ENCODE data around the gene SLC23A3.
A peak's percentile ranks its signal among the peaks of the same experiment; 100 is the strongest.
"Not testable (repeated sequence)": the region's sequence is repeated elsewhere in the genome, so short reads cannot be mapped to it uniquely, and the experiment has no call there.

Gene SLC23A3

DNA sequence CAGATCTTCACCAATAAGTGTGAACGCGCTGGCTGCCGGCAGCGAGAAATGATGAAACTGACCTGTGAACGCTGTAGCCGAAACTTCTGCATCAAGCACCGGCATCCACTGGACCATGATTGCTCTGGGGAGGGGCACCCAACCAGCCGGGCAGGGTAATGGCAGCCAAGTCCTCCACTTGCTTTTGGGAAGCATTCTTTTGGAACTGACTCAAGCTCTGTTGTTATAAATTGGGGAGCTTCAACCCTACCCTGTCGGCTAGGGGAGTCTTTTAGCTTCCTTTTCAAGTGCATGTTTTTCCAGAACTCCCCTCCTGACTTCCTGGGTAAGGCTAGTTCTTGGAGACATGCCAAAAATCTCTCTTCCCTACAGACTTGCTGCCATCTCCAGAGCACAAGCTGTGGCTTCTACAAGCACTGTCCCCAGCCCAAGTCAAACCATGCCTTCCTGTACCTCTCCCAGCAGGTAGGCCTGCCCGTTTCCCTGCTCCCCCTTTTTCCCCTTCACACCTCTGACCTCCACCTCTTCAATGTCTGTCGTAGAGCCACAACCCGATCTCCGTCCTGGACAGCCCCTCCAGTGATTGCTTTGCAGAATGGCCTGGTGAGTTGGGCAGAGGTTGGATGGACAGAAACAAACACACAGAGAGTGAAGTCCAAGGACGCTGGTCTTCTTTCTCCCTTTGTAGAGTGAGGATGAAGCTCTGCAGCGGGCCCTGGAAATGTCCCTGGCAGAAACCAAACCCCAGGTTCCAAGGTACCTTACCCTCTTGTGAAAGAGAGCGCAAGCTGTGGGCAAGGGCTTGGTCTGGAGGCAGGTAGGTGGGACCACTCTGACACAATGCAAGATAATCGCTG lies 38.3 kb upstream of the SLC23A3 start:
- peak overlapping the region; percentile 77 for H3K27ac ChIP-seq
- TF ChIP-seq, protein P1, sequence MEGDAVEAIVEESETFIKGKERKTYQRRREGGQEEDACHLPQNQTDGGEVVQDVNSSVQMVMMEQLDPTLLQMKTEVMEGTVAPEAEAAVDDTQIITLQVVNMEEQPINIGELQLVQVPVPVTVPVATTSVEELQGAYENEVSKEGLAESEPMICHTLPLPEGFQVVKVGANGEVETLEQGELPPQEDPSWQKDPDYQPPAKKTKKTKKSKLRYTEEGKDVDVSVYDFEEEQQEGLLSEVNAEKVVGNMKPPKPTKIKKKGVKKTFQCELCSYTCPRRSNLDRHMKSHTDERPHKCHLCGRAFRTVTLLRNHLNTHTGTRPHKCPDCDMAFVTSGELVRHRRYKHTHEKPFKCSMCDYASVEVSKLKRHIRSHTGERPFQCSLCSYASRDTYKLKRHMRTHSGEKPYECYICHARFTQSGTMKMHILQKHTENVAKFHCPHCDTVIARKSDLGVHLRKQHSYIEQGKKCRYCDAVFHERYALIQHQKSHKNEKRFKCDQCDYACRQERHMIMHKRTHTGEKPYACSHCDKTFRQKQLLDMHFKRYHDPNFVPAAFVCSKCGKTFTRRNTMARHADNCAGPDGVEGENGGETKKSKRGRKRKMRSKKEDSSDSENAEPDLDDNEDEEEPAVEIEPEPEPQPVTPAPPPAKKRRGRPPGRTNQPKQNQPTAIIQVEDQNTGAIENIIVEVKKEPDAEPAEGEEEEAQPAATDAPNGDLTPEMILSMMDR (conservative IDR thresholded peaks at IDR 0.05), result no peak
- TF ChIP-seq ZFX (IDR thresholded peaks at IDR 0.05), result no peak

DNA sequence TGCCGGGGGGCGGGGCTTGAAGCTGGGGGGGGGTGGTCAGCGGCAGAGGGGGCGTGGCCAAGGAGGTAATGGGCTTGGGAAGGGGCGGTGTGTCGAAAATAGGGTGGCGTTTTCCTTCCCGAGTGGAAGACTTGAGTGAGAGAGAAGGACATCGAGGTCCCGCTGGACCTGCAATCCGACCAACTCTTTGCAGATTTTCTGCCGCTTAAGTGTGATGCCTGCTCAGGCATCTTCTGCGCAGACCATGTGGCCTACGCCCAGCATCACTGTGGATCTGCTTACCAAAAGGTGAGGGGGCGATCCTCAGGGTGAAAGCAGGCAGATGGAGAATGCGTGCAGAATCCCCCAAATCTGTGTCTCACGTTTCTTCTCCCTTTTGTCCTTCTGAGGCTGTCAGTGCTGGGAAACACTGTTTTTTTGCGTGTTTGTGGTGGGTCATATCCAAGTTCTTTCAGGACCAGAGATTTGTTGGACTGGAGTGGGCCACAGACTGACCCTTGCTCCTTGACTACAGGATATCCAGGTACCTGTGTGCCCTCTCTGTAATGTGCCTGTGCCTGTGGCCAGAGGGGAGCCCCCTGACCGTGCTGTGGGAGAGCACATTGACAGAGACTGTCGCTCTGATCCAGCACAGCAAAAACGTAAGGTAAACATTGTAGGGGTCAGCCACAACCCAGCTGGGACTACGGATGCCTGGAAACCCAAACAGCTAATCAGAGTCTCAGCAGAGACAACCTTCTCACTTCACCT lies 37.5 kb upstream of the SLC23A3 start:
- peak overlapping the region; percentile 77 for H3K27ac ChIP-seq
- no peak for TF ChIP-seq ZFX (IDR thresholded peaks at IDR 0.05)
- TF ChIP-seq, protein P1 (conservative IDR thresholded peaks at IDR 0.05), result no peak

DNA sequence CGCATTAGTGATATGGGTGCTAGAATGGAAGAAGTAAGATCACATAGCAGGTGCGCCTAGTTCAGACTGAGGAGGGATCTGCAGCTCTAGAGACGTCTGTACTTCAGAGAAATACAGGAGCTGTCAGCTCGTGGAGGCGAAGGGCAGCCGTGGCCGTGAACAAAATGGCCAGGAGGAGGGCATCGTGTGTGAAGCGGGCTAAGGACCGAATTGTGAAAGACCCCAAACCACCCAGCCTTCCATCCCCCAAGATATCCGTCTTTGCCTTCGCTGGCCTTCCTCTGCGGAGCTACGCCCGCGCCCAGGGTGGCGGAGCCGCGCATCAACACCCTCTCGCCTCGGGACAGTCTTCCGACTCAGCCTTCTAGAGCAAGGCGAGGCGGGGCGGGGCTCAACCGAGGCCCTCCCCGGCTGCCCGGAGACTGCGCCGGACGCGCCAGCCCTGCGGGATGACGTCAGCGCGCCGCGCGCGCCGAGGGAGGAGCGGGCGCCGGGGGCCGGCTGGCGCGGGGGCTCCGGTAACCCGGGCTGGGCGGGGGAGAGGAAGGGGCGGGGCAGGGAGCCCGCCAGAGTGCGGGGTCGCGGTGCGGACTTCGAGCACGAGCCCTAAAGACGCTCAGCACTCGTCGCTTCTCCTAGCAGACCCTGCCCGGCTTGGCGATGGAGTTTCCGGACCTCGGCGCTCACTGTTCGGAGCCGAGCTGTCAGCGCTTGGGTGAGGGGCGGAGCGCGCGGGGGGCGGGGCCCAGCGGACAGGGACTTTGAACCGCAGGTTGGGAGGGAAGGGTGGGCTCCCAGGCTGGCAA lies 36.7 kb upstream of the SLC23A3 start, which contains the start of gene ZFAND2B:
TSS of gene ZFAND2B (plus strand) at position 455 of the 806 bp plus-strand sequence. CDS start at position 661, 206 bp downstream.
- H3K27ac ChIP-seq, result peak within 1 kb of the TSS; percentile 77

DNA sequence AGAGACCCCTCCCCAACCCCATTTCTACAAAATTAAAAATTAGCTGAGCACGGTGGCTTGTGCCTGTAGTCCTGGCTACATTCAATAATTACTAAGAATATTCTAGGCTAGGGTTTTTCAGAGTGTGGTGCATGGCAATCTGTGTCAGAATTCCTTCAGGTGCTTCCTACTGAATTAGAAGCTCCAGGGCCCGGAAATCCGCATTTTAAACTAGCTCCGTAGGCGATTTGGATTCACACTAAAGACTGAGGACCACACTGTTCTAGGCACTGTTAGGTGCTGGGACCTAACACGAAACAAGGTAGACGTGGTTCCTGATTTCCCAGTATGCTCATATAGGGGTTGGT lies 36.1 kb upstream of the SLC23A3 start:
- H3K27ac ChIP-seq, result peak overlapping the region; percentile 77
- TF ChIP-seq ZFX (IDR thresholded peaks at IDR 0.05), result no peak
- TF ChIP-seq, protein P1 (conservative IDR thresholded peaks at IDR 0.05), result no peak

More for the DNA sequence above, 36.7 kb upstream of the SLC23A3 start, which contains the start of gene ZFAND2B:
- no peak for TF ChIP-seq ZFX (IDR thresholded peaks at IDR 0.05)
- TF ChIP-seq, protein P1 (conservative IDR thresholded peaks at IDR 0.05), result no peak

DNA sequence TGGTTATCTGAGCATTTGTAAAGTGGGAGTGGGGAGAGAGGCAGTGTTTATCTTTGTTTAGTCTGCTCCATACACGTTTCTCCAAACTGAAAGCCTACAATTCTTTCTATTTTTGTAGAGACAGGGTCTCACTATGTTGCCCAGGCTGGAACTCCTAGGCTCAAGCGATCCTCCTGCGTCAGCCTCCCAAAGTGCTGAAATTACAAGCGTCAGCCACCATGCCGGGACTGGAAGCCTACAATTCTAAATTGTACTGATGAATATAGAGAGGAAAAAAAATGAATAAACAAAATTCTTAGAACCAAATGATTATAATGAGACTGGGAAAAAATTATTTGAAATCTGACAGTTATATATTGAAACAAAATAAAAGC lies 35.3 kb upstream of the SLC23A3 start:
- no peak overlapping the region for H3K27ac ChIP-seq
- TF ChIP-seq, protein P1 (conservative IDR thresholded peaks at IDR 0.05), result no peak
- no peak for TF ChIP-seq ZFX (IDR thresholded peaks at IDR 0.05)

DNA sequence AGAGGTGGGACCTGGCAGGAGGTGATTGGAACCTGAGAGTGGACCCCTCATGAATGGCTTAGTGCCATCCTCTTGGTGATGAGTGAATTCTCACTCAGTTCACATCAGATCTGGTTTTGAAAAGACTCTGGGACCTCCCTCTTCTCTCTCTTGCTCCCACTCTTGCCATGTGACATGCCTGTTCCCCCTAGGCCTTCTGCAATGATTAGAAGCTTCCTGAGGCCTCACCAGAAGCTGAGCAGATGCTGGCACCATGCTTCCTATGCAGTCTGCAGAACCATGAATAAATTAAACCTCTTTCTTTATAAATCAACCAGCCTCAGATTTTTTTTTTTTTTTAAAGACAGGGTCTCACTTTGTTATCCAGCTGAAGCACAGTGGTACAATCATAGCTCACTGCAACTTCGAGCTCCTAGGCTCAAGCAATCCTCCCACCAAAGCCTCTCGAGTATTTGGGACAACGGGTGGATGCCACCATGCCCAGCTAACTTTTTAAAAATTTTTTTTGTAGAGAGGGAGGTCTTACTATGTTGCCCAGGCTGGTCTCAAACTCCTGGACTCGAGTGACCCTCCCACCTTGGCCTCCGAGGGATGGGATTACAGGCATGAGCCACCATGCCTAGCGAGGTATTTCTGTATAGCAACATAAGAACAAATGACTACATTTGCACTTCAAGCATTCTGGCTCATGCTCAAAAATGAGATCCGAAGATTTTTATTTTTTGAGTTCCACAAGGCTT lies 34.8 kb upstream of the SLC23A3 start:
- TF ChIP-seq ZFX (IDR thresholded peaks at IDR 0.05), result no peak
- TF ChIP-seq, protein P1 (conservative IDR thresholded peaks at IDR 0.05), result no peak
- H3K27ac ChIP-seq, result no peak overlapping the region

DNA sequence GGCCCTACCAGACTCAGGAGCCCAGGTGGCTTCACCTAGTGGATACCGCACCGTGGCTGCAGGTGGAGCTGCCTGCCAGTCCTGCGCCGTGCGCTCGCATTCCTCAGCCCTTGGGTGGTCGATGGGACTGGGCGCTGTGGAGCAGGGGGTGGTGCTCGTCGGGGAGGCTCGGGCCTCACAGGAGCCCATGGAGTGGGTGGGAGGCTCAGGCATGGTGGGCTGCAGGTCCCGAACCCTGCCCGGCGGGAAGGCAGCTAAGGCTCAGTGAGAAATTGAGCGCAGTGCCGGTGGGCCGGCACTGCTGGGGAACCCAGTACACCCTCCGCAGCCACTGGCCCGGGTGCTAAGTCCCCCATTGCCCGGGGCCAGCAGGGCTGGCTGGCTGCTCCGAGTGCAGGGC lies 31.5 kb upstream of the SLC23A3 start:
- H3K27ac ChIP-seq, result not testable (repeated sequence)

DNA sequence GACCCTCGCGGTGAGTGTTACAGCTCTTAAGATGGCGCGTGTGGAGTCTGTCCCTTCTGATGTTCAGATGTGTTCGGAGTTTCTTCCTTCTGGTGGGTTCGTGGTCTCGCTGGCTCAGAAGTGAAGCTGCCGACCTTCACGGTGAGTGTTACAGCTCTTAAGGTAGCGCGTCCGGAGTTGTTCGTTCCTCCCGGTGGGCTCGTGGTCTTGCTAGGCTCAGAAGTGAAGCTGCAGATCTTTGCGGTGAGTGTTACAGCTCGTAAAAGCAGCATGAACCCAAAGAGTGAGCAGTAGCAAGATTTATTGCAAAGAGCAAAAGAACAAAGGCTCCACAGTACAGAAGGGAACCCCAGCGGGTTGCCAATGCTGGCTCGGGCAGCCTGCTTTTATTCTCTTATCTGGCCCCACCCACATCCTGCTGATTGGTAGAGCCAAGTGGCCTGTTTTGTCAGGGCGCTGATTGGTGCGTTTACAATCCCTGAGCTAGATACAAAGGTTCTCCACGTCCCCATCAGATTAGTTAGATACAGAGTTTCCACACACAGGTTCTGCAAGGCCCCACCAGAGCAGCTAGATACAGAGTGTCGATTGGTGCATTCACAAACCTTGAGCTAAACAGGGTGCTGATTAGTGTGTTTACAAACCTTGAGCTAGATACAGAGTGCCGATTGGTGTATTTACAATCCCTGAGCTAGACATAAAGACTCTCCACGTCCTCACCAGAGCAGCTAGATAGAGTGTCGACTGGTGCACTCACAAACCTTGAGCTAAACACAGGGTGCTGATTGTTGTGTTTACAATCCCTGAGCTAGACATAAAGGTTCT lies 30.9 kb upstream of the SLC23A3 start:
- not testable (repeated sequence) for H3K27ac ChIP-seq

All from C4-2B (cell line).